Activated T-helper 9 cell treated with anti-CD3 and anti-CD28 coated beads, Interleukin-2, amount 50 U/mL, for 16 hours (primary cell): Measurements from ENCODE around the gene FCRL4.
"Not testable (repeated sequence)": the region's sequence is repeated elsewhere in the genome, so short reads cannot be mapped to it uniquely, and the experiment has no call there.

Source experiments
- DNase-seq: peaks from one replicate; pipeline ENCODE4 v3.0.0-alpha.2; 2020; ENCODE audit warnings: low read depth

The FCRL4 gene

DNA sequence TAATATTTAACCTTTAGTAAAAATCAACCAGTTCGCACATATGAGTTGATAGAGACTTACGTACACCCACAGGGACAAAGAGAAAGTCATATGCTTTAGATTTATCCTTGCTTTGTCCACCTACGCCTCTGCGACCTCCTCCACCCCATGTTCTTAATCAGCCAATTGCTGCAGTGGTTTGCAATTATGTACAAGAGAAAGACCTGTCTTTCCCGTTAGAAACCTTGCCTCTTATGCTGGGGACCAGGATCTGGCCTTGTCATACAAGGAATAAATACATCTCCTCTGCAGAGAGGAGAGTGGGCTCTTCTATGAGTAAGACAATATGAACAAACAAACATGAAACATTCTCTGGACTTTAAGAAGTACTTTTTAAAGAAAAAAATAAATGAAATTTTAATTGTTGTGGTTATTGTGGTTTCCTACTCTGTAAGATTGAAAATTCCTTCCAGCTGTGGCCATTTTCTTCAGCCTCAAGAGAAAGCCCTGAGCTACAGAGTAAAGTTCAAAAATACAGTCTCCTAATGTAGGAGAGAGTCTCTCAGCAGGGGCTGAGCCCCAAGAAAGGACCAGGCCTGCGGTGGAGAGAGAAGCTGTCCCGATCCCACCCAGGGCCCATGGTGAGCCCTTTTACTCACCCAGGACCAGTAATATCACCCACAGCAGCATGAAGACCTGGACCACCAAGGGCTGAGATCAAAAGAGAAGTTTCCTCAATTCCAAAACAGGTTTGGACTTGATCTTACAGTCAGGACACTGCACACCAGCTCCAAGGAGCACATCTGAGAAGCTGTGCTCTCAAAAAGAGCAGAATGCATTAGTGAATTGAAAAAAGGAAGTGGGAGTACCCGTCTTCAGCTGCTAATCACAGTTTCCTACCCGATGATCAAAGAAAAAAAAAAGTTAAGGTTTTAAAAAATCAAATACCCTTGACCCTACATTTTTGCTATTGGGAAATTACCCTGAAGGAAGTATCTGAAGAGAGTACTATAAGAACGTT, 45.9 kb downstream of the FCRL4 start, which contains the start of gene FCRL5:
FCRL5 (minus strand) TSS at position 822 of the 1,000 bp plus-strand sequence; CDS start at position 669, 153 bp downstream.
- no peak for DNase-seq

GRCh38 chr1:157548081-157548480, 49.8 kb downstream of the FCRL4 start:
- DNase-seq: not testable (repeated sequence)

DNA sequence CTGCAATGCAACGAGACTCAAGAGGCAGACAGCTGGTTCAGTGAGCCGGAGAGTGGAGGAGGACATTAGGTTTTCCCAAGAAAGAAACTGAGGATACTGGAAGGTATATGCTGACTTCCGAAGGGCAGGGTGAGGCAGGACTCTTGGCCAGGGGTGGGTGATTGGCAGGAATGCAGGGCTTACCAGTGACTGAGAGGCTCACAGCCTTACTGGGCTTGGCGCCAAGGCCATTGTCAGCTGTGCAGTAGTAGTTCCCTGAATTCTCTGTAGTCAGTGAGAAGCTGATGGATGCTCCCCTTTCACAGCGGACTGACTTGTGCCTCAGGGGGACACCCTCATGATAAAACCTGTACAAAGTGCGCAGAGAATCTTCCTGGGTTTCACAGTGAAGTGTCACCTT, 55.2 kb downstream of the FCRL4 start:
- no peak for DNase-seq

GRCh38 chr1:157540852-157541251, 57.0 kb downstream of the FCRL4 start:
- no peak for DNase-seq

DNA sequence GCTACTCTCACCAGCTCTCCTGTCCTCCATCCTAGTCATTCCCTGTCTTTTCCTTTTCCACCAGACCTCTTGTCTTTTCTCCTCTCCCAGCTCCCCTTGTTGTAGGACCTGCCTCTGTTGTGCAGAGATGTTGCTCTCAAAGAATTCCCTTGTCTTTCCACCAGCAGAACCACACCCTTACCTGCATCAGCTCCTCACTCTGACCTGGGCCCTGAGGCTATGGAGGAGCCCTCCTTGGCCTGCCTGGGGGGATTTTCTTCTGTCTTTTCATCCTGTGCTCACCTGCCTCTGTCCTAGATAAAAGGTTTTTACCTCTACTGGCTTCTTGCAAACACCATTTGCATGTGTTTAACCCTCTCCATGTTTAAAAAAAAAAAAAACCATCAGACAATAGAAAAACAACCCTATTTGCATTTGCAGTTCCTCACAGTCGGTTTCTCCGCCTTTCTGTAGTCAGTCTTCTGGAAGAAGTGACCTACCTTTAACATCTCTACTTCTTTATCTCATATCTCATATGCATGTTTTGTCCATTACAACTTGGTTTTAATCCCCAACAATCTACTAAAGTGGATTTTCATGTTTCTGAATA, 57.6 kb downstream of the FCRL4 start:
- DNase-seq: no peak

GRCh38 chr1:157539568-157539967, 58.3 kb downstream of the FCRL4 start:
- no peak for DNase-seq

- DNase-seq: no peak
Measured at GRCh38 chr1:157532569-157532968, 65.3 kb downstream of the FCRL4 start.

DNA sequence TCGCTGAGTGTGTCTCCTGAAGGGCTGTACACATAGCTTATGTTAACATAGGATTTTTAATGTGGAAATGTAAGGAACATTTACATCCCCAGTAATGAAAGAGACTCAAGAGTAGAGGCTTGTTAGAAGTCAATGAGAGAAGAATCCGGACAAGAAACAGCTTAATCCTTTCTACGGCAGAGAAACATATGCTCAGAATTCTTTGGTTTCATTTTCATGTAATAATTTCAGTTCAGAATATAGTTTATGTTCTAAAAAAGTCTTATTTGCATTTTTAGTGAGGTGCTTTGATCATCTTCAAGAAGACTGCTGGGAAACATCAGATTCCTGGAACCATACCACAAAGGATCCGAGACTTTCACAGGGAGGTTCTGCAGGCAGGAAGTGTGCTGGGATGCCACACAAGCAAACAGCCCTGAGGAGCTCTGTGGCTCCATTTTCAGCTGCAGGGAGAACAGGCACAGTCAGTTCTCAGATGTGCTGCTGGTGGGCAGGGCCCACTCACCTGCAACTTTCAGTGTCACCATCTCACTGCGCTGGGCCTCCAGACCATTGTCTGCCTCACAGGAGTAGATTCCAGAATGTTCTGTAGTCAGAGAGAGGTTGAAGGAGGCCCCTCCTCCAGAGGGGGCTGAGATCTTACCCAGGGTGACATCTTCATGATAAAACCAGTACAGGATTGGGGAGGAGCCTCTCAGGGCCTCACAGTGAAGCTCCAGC, 74.0 kb downstream of the FCRL4 start:
- DNase-seq: no peak
